CD4-positive, alpha-beta T cell (primary cell): ENCODE results near the gene SYTL1. TPM values are rescaled to one million over a fixed set of nuclear protein-coding genes. Genes with fewer than 3 reads are reported as not detected.
A peak's percentile ranks its signal among the peaks of the same experiment; 100 is the strongest.

ENCODE experiments used
- ATAC-seq: fragments of 200-7000 bp; cut with Tn5 transposase; one replicate; pipeline ENCODE4 v1.10.0; 2022; ENCODE audit warnings: mild to moderate bottlenecking; ENCODE audit not compliant: poor library complexity
- CTCF ChIA-PET: fragments of 350-600 bp; sonication (Branson Sonifier 250); formaldehyde crosslinking; loops from one replicate; lab custom pipeline; 2021; ENCODE audit warnings: antibody characterized with exemption, inconsistent platforms; lab: Charles Lee
- POLR2A ChIA-PET: fragments of 350-600 bp; sonication (Branson Sonifier 250); formaldehyde crosslinking; loops from one replicate; lab custom pipeline; 2021; ENCODE audit warnings: antibody characterized with exemption, inconsistent platforms; lab: Charles Lee
- DNase-seq, 14 experiments: peaks; one replicate each; pipeline ENCODE4 v3.0.0-alpha.2; 2013 to 2020; ENCODE audit warnings: mixed read lengths in 2 of 14
- H3K27ac ChIP-seq, 2 donors: one replicate each; pipeline versions ENCODE4 v1.5.1 to v1.7.0; 2013; ENCODE audit warnings: low read length in 2 of 2, low read depth in 1 of 2, mild to moderate bottlenecking in 1 of 2
- H3K27me3 ChIP-seq, 2 experiments: 1 replicate in 1 of 2; 2 replicates in 1 of 2; pipeline versions ENCODE4 v1.6.1 to v1.7.0; 2013; ENCODE audit warnings: low read length in 2 of 2, control low read depth in 1 of 2, mild to moderate bottlenecking in 1 of 2, moderate library complexity in 1 of 2; ENCODE audit not compliant: insufficient read depth in 2 of 2, control insufficient read depth in 1 of 2
- H3K36me3 ChIP-seq: one replicate; pipeline ENCODE4 v1.6.1; 2013; ENCODE audit warnings: low read length, control low read depth; ENCODE audit not compliant: insufficient read depth
- H3K4me1 ChIP-seq: one replicate; pipeline ENCODE4 v1.6.1; 2013; ENCODE audit warnings: low read length, control low read depth; ENCODE audit not compliant: insufficient read depth
- H3K4me3 ChIP-seq: one replicate; pipeline ENCODE4 v1.5.1; 2013; ENCODE audit warnings: mild to moderate bottlenecking, low read length, moderate library complexity
- H3K9me3 ChIP-seq, 2 experiments: 1 replicate in 1 of 2; 2 replicates in 1 of 2; pipeline versions ENCODE4 v1.6.1 to v1.7.0; 2013; ENCODE audit warnings: low read length in 2 of 2, mild to moderate bottlenecking in 2 of 2, control low read depth in 1 of 2, moderate library complexity in 1 of 2; ENCODE audit not compliant: control insufficient read depth in 1 of 2, insufficient read depth in 1 of 2
- H3K27ac Mint-ChIP-seq: one replicate; pipeline ENCODE4 v1.8.0; 2020; ENCODE audit warnings: mixed read lengths
- H3K27me3 Mint-ChIP-seq: one replicate; pipeline ENCODE4 v1.8.0; 2021; ENCODE audit warnings: mixed read lengths
- H3K36me3 Mint-ChIP-seq: one replicate; pipeline ENCODE4 v1.8.0; 2021; ENCODE audit warnings: low read depth, mixed read lengths
- H3K4me1 Mint-ChIP-seq: one replicate; pipeline ENCODE4 v1.8.0; 2021; ENCODE audit warnings: low read depth, mixed read lengths
- H3K4me3 Mint-ChIP-seq: one replicate; pipeline ENCODE4 v1.8.0; 2020; ENCODE audit warnings: mild to moderate bottlenecking, mixed read lengths
- H3K9me3 Mint-ChIP-seq: one replicate; pipeline ENCODE4 v1.8.0; 2020; ENCODE audit warnings: mixed read lengths
- CTCF ChIP-seq: fragments of 200-600 bp; IDR thresholded peaks from one replicate; pipeline ENCODE4 v1.8.0; 2022; ENCODE audit warnings: antibody characterized with exemption, mild to moderate bottlenecking
- intact Hi-C, 2 experiments: fragments of 100-400 bp; cut with DNase I in 1 of 2; cut with micrococcal nuclease in 1 of 2; formaldehyde crosslinking; loops; one replicate each; pipeline versions ENCODE4 v1.15.1 to v1.9.0; 2023 to 2025; cut with DNase I, micrococcal nuclease
- total RNA-seq, 174 experiments: library from RNA in 2 of 174; stranded (reverse) in 2 of 174; gene quantifications; one replicate each; pipeline ENCODE4 v1.2.3 and lab custom pipeline; 2021 to 2026

Gene SYTL1
- total RNA-seq, 2 experiments from 2014 or later, result 135 to 140 TPM

- Mint-ChIP-seq H3K36me3 (peaks cover 88% of the 10 kb centered on the region), H3K27ac (no peak overlapping the region), H3K9me3 (no peaks in the 10 kb centered on the region), H3K4me3 (no peak overlapping the region), H3K27me3 (no peaks in the 10 kb centered on the region), H3K4me1 (peaks cover 5% of the 10 kb centered on the region)
- ChIA-PET CTCF (interaction anchor here (0.6 to 8.5 kb wide), 37 partner anchors 9 to 373 kb away, joined by 3 to 125 read pairs (median 3); partner anchors contain the start of genes MAP3K6, SYTL1 and WDTC1), POLR2A (interaction anchor here (0.6 to 1.8 kb wide), 5 partner anchors 26 to 436 kb away, joined by 3 to 4 read pairs (median 3); partner anchors contain the start of gene WDTC1)
- intact Hi-C loops, result loop anchor here in 1 of 2 experiments (1.0 to 5.0 kb wide), 2 partner anchors 98 to 365 kb away; no protein-coding TSS in a partner anchor
- no peaks in the 10 kb centered on the region for H3K27me3 ChIP-seq
- ATAC-seq, result peak; percentile 66
- peaks cover 8% of the 10 kb centered on the region for H3K4me1 ChIP-seq
- peaks cover 78% of the 10 kb centered on the region for H3K36me3 ChIP-seq
- TF ChIP-seq CTCF, result peak; percentile 62
- H3K27ac ChIP-seq, result no peak overlapping the region
- DNase-seq, result peak; percentile 51 to 80 (median 60)
- H3K9me3 ChIP-seq, result no peaks in the 10 kb centered on the region
- no peak overlapping the region for H3K4me3 ChIP-seq
Observed at GRCh38 chr1:27296773-27297291, 45.0 kb upstream of the SYTL1 start.

- Histone ChIP-seq H3K4me1 (peaks cover 8% of the 10 kb centered on the region), H3K9me3 (no peaks in the 10 kb centered on the region), H3K27me3 (no peaks in the 10 kb centered on the region), H3K4me3 (no peak overlapping the region), H3K36me3 (peaks cover 79% of the 10 kb centered on the region), H3K27ac (no peak overlapping the region)
- H3K9me3 Mint-ChIP-seq, result no peaks in the 10 kb centered on the region
- no peak overlapping the region for H3K4me3 Mint-ChIP-seq
- peaks cover 5% of the 10 kb centered on the region for H3K4me1 Mint-ChIP-seq
- intact Hi-C loops, result loop anchor here in 1 of 2 experiments (1.0 to 5.0 kb wide), 2 partner anchors 97 to 364 kb away; no protein-coding TSS in a partner anchor
- DNase-seq, result no peak
- H3K27ac Mint-ChIP-seq, result no peak overlapping the region
- H3K27me3 Mint-ChIP-seq, result no peaks in the 10 kb centered on the region
- CTCF ChIA-PET, result interaction anchor here (0.6 to 8.5 kb wide), 8 partner anchors 10 to 372 kb away, joined by 3 to 125 read pairs (median 4); partner anchors contain the start of gene MAP3K6
- peaks cover 91% of the 10 kb centered on the region for H3K36me3 Mint-ChIP-seq
- TF ChIP-seq CTCF, result no peak
- ATAC-seq, result no peak
- POLR2A ChIA-PET, result interaction anchor here (1.8 kb wide), 1 partner anchor 25 kb away, joined by 4 read pairs; no protein-coding TSS in a partner anchor
Observed at GRCh38 chr1:27297903-27298302, 43.9 kb upstream of the SYTL1 start.

DNA sequence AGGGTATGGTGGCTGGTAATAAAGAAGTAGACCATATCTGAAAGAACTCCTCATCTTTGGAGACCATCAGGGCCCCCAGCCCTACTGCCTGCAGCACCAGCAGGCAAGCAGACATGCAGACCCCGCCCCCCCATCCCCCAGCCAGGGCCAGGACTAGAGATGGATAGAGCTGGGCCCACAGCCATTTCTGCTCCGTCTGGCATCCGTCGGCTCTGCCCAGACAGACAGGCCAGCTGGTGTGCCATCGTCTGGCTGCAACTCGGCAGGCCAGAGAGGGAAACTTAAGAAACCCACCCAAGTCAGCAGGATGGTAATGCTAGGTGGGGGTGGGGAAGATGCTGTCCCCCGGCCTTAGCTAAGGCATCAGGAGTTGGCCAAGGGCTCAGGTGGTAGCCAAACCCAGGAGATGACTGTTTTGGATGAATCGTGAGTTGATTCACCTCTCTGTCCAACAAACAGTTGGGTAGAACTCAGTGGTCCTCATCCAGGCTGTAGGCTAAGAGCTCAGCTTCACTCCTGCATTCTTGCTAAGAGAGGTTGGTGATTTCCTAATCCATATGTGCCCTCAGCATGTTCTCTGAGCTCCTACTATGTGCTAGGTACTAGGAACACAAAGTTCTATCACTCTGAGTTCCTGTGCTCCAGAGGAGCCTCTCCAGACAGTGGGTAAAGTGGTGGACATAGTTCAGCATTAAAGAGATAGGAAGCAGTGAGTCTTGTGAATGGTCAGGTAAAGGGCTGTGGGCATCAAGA lies 43.0 kb upstream of the SYTL1 start:
- peaks cover 81% of the 10 kb centered on the region for H3K36me3 ChIP-seq
- H3K36me3 Mint-ChIP-seq, result peaks cover 87% of the 10 kb centered on the region

More for the DNA sequence above, 43.0 kb upstream of the SYTL1 start:
- Mint-ChIP-seq H3K27ac (no peak overlapping the region), H3K27me3 (no peaks in the 10 kb centered on the region), H3K4me1 (peaks cover 5% of the 10 kb centered on the region), H3K9me3 (no peaks in the 10 kb centered on the region), H3K4me3 (no peak overlapping the region)
- ChIA-PET POLR2A (no interaction called here), CTCF (interaction anchor here (0.9 to 8.5 kb wide), 3 partner anchors 34 to 258 kb away, joined by 3 to 125 read pairs (median 4); no protein-coding TSS in a partner anchor)
- no peak overlapping the region for H3K27ac ChIP-seq
- H3K27me3 ChIP-seq, result no peaks in the 10 kb centered on the region
- H3K4me3 ChIP-seq, result no peak overlapping the region
- TF ChIP-seq CTCF, result no peak
- no peaks in the 10 kb centered on the region for H3K9me3 ChIP-seq
- ATAC-seq (no peak), DNase-seq (no peak)
- H3K4me1 ChIP-seq, result peaks cover 8% of the 10 kb centered on the region
- intact Hi-C loops, result loop anchor here in 1 of 2 experiments (5.0 kb wide), 1 partner anchor 363 kb away; no protein-coding TSS in a partner anchor
